Neutrophil (primary cell): ENCODE measurements around the gene TMED5.

Experiments used
- H3K27ac ChIP-seq: fragments of 200-600 bp; sonication (generic); 2 replicates; pipeline ENCODE4 v1.5.1; 2016; ENCODE audit warnings: mild to moderate bottlenecking, moderate library complexity
- H3K27me3 ChIP-seq: fragments of 200-600 bp; sonication (generic); 2 replicates; pipeline ENCODE4 v1.6.0; 2016; ENCODE audit warnings: mild to moderate bottlenecking
- H3K36me3 ChIP-seq: fragments of 200-600 bp; sonication (generic); 2 replicates; pipeline ENCODE4 v1.5.1; 2017
- H3K4me1 ChIP-seq, 2 experiments: fragments of 200-600 bp in 1 of 2; sonication (generic) in 1 of 2; 1 replicate in 1 of 2; 2 replicates in 1 of 2; pipeline versions ENCODE4 v1.5.1 to v1.6.1; 2013 to 2016; ENCODE audit warnings: low read depth in 1 of 2, low read length in 1 of 2, mild to moderate bottlenecking in 1 of 2, moderate library complexity in 1 of 2; ENCODE audit not compliant: control insufficient read depth in 1 of 2, insufficient read depth in 1 of 2
- H3K4me3 ChIP-seq, 2 experiments: fragments of 200-600 bp in 1 of 2; sonication (generic) in 1 of 2; 1 replicate in 1 of 2; 2 replicates in 1 of 2; pipeline ENCODE4 v1.5.1; 2013 to 2016; ENCODE audit warnings: low read depth in 1 of 2, low read length in 1 of 2, mild to moderate bottlenecking in 1 of 2, moderate library complexity in 1 of 2
- H3K9me3 ChIP-seq: fragments of 200-600 bp; sonication (generic); 2 replicates; pipeline ENCODE4 v1.5.1; 2016
- TF ChIP-seq, protein P1 (sequence below): fragments of 200-600 bp; sonication (generic); IDR thresholded peaks from 2 replicates; pipeline ENCODE4 v1.5.1; 2016; ENCODE audit warnings: antibody characterized with exemption

Gene TMED5

GRCh38 chr1:93106226-93106625, 74.0 kb downstream of the TMED5 start:
- no peaks in the 10 kb centered on the region for H3K9me3 ChIP-seq
- no peak overlapping the region for H3K4me3 ChIP-seq
- peaks cover 9% of the 10 kb centered on the region for H3K36me3 ChIP-seq
- TF ChIP-seq, protein P1, sequence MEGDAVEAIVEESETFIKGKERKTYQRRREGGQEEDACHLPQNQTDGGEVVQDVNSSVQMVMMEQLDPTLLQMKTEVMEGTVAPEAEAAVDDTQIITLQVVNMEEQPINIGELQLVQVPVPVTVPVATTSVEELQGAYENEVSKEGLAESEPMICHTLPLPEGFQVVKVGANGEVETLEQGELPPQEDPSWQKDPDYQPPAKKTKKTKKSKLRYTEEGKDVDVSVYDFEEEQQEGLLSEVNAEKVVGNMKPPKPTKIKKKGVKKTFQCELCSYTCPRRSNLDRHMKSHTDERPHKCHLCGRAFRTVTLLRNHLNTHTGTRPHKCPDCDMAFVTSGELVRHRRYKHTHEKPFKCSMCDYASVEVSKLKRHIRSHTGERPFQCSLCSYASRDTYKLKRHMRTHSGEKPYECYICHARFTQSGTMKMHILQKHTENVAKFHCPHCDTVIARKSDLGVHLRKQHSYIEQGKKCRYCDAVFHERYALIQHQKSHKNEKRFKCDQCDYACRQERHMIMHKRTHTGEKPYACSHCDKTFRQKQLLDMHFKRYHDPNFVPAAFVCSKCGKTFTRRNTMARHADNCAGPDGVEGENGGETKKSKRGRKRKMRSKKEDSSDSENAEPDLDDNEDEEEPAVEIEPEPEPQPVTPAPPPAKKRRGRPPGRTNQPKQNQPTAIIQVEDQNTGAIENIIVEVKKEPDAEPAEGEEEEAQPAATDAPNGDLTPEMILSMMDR = no peak
- H3K27ac ChIP-seq = no peak overlapping the region
- no peaks in the 10 kb centered on the region for H3K27me3 ChIP-seq
- peaks cover 1 to 4% of the 10 kb centered on the region in 2 experiments for H3K4me1 ChIP-seq

DNA sequence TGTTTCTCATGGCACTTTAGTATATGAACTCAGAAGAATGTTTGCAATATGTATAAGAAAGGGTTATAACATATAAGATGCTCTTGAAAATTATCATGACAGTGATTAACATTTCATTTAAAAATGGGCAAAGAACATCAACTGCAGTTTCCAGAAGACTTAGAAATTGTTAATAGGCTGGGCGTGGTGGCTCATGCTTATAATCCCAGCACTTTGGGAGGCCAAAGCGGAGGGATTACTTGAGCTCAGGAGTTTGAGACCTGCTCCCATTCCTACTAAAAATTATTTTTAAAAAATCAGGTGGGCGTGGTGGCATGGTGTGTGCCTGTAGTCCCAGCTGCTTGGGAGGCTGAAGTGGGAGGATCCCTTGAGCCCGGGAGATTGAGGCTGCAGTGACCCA, 78.1 kb downstream of the TMED5 start:
- Histone ChIP-seq H3K4me3 (no peak overlapping the region), H3K9me3 (no peaks in the 10 kb centered on the region), H3K27me3 (no peaks in the 10 kb centered on the region), H3K27ac (no peak overlapping the region), H3K4me1 (peaks cover 0 to 4% of the 10 kb centered on the region in 2 experiments), H3K36me3 (peaks cover 5% of the 10 kb centered on the region)
- TF ChIP-seq, protein P1 = no peak
